HT-29 (cell line): ENCODE results near the gene HOXD13. TPM values are rescaled to one million over a fixed set of nuclear protein-coding genes. Genes with fewer than 3 reads are reported as not detected.

Experiments
- DNase-seq: peaks from one replicate; pipeline ENCODE4 v3.0.0-alpha.2; 2015; ENCODE audit warnings: low spot score
- total RNA-seq: library from RNA; depleted of rRNA; stranded (reverse); fragments of >200 nt; shearing (Covaris generic); gene quantifications from 2 replicates; pipeline ENCODE4 v1.2.3, GENCODE V29; 2014

HOXD13 gene
- total RNA-seq, 1 experiment from 2014 or later = 1.4 TPM

DNA sequence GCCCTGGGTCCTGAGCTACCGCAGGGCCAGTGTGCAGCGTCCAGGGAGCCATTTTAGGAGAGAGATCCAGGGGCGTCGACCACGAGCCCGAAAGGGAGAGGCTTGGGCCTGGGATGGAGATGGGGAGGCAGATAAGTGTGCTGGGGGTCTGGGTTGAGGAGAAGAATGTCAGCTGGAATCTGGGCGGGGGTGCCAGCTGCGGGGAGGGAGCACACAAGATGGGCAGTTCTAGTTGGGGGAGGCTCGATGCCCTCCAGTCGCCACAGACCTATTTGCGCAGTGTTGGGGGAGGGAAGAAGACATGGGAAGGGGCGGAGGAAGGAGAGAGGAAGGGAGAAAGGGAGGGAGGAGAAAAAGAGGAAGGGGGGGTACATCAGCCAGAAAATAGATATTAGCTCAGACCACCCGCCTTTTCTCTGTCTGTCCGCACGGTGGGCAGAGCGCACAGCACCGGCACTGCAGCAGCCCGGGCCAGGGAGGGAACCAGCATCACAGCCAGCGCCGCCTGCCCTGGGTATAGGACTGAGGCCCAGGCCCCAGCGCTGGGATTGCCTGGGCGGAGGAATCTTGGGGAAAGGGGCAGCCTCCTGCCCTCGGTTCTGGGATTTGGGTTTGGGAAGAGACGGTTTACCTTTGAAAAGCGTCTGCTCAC, 12.7 kb downstream of the HOXD13 start:
- DNase-seq = no peak

- no peak for DNase-seq
These were observed 13.4 kb downstream of the HOXD13 start for GRCh38 chr2:176105730-176106580.

DNA sequence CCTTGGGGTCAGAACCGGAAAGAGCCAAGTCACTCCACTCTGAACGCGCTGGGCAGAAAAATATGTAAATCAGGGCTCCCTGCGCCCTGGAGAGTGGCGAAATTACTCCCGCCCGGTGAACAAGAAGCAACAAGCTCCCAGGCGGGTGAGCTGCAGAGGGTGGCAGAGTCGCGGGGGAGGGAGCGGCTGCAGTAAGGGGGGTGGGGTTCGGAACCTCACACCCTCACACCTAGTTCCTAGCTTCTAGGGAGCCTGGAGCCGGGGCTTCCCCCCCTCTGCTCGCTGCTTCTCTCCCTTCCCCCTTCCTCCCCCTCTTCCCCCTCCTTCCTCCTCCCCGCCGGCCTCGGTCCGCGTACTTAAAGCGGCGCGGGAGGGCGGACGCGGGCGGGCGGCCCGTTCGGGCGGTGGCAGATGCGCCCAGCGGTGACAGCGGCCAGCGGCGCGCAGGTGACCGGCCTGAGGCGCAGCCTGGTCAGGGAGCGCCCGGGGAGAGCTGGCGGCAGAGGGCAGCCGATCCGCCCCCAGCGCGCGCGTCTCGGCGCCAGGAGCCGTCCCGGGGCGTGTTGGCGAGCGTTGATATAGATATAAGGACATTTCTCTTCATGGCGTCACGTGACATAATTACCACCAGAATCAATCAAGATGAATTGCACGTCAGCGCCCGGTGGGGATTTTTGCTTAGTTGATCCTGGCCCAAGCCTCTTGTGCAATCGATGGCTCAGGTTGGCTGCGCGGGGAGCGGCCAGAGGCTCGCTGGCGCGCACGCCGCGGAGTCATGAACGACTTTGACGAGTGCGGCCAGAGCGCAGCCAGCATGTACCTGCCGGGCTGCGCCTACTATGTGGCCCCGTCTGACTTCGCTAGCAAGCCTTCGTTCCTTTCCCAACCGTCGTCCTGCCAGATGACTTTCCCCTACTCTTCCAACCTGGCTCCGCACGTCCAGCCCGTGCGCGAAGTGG, 14.3 kb downstream of the HOXD13 start, which contains the start of gene HOXD11:
HOXD11 (plus strand) TSS at position 700 of the 959 bp plus-strand sequence; CDS start at position 776, 76 bp downstream.
- no peak for DNase-seq

DNA sequence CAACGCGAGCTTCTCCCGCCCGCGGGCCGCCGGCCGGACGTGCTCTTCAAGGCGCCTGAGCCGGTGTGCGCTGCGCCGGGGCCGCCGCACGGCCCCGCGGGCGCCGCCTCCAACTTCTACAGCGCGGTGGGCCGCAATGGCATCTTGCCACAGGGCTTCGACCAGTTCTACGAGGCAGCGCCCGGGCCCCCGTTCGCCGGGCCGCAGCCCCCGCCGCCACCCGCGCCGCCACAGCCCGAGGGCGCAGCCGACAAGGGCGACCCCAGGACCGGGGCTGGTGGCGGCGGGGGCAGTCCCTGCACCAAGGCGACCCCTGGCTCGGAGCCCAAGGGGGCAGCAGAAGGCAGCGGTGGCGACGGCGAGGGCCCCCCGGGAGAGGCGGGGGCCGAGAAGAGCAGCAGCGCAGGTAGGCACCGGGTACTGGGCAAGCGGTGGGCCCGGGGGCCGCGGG, 15.2 kb downstream of the HOXD13 start:
- no peak for DNase-seq

GRCh38 chr2:176109192-176109901, 16.8 kb downstream of the HOXD13 start:
- DNase-seq = no peak

GRCh38 chr2:176109946-176110345, 17.4 kb downstream of the HOXD13 start:
- no peak for DNase-seq

DNA sequence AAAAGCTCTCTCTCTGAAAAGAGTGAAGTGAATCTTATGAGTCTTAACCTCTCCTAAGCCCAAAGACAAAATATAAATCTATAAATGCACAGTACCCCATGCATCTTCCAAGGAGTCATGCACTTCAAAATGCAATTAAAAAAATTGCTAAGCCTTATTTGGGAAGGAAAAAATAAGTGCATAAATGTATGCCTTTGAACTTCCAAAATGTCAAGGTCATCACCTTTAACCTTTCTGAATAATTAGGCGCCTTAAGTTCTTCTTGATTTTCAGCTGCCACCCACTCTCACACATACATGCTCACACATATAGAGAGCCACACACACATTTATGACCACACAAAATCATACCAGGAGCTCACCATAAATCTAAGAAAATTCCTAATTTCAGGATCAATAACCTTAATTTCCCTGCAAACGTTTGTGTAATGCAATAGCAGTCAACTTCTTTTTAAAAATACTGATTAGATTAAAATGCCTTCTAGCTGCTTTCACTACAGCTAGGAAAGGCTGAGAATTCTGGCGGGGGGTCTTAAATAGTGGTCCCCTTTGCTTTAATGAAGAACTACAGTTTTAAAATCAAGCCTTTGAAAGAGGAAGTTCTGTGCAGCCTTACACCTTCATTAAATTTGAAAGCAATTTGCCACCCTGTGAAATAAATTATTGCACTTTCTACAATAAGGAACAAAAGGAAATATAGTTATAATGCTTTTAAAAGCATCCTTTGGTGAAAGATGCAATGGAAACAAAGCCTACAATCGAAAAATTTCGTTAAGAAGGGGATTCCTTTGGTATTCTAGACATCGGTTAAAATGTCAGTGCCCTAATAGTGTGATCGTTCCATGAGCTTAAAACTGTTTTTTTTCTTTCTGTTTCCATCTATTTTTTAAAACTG, 18.1 kb downstream of the HOXD13 start:
- DNase-seq = no peak

DNA sequence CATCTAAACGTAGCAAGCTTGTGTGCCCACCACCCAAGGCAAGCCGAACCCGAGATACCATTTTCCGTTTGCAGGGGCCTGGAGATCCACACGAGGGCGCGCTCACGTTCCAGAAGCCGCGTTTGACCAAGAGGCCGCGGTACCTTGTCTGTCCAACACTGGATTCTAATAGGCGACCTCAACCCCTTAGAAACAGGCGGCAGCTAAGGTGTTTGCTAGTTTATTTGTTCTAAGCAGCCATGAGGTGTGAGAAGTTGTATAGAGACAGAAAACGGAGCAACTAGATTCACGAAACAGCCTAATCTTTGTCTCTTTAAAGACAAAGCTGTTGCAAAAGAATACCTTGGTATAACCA, 18.8 kb downstream of the HOXD13 start:
- peak; percentile 30 for DNase-seq

DNA sequence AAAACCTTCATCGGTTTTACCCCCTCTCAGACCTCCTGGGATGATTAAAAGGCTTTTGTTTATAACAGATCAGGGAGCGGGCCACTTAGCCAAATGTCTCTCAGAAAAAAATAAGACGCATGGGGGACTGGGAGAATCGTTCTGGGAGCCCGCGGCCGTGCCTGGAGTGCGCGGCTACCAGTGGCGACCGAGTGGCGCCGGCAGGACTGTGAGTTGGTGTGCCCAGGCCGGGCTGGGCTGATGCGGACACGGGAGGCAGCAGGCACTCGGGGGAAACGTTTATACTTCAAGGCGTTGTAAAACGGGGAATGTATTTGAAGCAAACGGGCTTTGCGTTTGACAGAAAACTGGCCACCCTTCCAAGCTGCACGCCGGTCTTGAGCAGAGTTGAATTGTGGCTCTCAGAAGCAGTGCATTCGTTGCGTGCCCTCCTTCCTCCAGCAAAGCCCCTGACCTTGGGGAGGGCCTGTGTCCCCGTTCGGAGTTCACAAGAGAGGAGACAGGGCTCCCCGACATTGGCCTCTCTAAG, 19.4 kb downstream of the HOXD13 start:
- no peak for DNase-seq

DNA sequence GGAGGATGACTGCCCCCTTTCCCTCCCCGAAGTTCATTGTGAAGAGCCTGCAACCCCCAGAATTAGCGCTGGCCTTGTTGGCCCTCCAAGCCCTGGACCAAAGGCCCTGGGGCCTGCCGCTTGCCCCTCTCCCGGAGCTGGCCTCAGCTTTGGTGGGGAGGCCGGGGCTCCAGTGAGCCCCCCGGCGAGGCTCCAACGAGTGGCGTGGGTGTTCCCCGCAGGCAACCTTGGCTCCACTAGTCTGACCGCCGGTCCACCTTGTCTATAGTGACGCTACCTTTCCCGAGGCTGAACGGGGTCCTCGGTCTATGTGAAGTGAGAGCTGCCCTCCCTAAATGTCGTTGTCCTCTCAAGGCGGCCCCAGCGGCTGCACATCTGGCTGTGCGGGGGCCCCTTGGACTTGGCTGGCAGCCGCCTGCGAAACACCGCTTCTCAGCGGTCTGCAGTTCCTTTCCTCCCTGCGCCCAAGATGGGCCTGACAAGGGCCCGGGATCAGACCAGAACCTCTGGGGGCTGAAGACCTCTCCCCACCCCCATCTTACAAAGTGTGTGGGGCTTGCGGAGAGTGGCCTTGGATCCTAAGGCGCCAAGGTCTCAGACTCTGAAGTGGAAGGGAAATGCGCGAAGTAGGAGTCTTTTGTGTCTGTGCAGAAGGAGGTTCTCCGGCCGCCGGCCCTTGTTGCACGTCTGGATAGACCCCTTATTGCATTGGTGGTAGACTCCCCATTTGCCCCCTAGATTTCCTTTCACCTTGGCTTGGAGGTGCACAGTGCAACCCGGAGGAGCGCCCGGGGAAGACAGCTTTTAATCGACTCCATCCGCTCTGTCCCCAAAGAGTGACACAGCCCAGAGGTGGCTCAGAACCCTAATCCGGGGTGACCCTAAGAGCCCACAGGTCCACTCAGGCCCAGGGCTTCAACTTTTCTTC, 20.1 kb downstream of the HOXD13 start:
- no peak for DNase-seq

GRCh38 chr2:176114120-176114929, 21.8 kb downstream of the HOXD13 start:
- no peak for DNase-seq

DNA sequence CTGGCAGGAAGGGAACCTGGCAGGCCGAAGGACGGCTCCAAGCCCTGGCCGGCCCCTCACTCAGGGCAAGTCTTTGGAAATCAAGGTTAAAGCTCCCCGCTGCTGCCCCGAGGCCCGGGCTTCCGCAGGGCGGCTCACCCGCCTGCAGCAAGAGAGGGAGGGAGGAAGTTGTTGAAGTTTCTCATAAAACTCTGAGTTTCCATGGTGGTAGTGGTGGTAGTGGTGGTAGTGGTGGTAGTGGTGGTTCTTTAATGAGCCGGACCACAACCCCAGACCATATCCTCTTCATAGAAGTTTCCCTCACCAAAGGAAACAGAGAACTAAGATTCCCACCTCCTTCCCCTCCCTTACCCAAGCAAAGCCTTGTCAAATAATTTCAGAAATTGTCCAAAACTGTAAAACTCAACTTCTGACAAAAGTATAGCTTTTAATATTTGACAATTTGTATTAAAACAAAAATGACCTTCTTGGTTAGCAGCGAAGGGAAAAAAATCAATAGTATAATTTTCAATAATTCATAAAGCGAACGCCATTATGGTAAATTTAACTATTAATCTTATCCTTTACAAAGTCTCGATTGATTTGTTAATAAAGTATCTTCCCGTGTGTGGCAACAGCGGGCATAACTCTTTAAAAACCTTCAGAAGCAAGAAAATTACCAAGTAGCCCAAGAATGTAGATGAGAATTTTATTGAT, 22.6 kb downstream of the HOXD13 start:
- DNase-seq = no peak

GRCh38 chr2:176115883-176116813, 23.6 kb downstream of the HOXD13 start, which contains the start of gene HOXD10:
Gene HOXD10, plus strand, starts transcription at chr2:176116778. Its CDS starts 56 bp downstream, at chr2:176116834.
- peak; percentile 20 for DNase-seq

GRCh38 chr2:176117162-176117822, 24.8 kb downstream of the HOXD13 start:
- DNase-seq = no peak

DNA sequence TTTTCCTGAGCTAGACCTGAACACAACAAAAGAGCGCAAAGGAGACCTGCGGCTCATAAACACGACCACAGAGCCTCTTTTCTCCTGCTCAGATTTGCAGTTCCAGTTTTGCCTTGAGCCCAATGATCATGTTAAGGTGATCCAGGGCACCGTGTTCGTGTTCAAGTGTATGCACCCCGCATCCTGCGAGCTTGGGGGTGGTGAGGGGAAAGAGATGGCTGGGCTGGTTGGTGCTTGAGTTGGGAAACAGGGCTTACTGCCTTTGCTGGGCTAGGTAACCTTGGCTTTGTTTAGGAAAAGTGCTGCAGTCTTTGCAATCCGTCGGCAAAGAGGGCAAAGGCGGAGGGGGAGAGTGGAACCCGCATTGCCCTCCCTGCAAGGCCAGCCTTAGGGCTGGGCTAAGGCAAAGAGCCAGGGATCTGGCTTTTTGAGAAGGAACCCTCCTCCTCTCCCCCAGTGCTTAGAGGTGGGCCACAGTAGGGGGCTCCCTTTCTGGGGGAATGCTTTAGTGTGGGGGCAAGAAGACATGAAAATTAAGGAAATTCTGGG, 25.4 kb downstream of the HOXD13 start:
- no peak for DNase-seq
